ENCODE results near the gene SLC16A5. TPM values are rescaled to one million over a fixed set of nuclear protein-coding genes. Genes with fewer than 3 reads are reported as not detected.

Gene SLC16A5
- total RNA-seq, 1 experiment from 2014 or later: 17.1 TPM

- Histone ChIP-seq H3K56ac (ENCODE audit: insufficient read length, low read depth, low read length) (no peak overlapping the region), H3K4me1 (ENCODE audit: insufficient read depth, low read length) (peaks cover 13% of the 10 kb centered on the region; the same call in 1 of the 2 replicates), H3K18ac (ENCODE audit: insufficient read length, low read depth, low read length) (no peak overlapping the region), H3K9me3 (ENCODE audit: control insufficient read depth, low read depth, low read length) (no peaks in the 10 kb centered on the region), H3K27ac (ENCODE audit: insufficient read length, low read depth, low read length) (no peak overlapping the region), H2BK120ac (ENCODE audit: low read depth, low read length, poor library complexity, severe bottlenecking) (no peak overlapping the region), H2BK12ac (ENCODE audit: insufficient read length, low read depth, low read length) (no peak overlapping the region), H2BK20ac (ENCODE audit: low read depth, low read length, poor library complexity, severe bottlenecking) (no peak overlapping the region), H3K9ac (ENCODE audit: extremely low read depth, insufficient read length, low read length) (no peak overlapping the region), H4K5ac (ENCODE audit: insufficient read length, low read depth, low read length) (no peak overlapping the region), H4K20me1 (ENCODE audit: control insufficient read depth, insufficient read depth, insufficient read length) (no peaks in the 10 kb centered on the region), H2AFZ (ENCODE audit: low read length) (no peak overlapping the region), H3K14ac (ENCODE audit: insufficient read depth, low read length) (no peak overlapping the region), H3K79me1 (ENCODE audit: insufficient read depth, low read depth, low read length, poor library complexity, severe bottlenecking) (no peaks in the 10 kb centered on the region), H4K8ac (replicated peaks; ENCODE audit: insufficient read length, low read depth, low read length) (no peak overlapping the region), H2AK5ac (ENCODE audit: insufficient read length, low read length) (no peak overlapping the region), H2BK5ac (ENCODE audit: insufficient read length, low read length) (no peak overlapping the region), H3K4me2 (ENCODE audit: insufficient read depth, insufficient read length, low read length) (no peak overlapping the region), H3K23me2 (ENCODE audit: insufficient read length, low read depth, low read length, poor library complexity, severe bottlenecking) (peaks cover 7% of the 10 kb centered on the region), H3K23ac (ENCODE audit: insufficient read length, low read depth, low read length) (no peak overlapping the region), H3T11ph (ENCODE audit: low read length) (no peak overlapping the region), H3K4ac (ENCODE audit: low read depth, low read length) (no peak overlapping the region), H3K27me3 (ENCODE audit: insufficient read depth, low read length) (no peaks in the 10 kb centered on the region), H3K79me2 (ENCODE audit: insufficient read depth, low read length) (no peaks in the 10 kb centered on the region), H4K91ac (ENCODE audit: insufficient read length, low read depth, low read length) (no peak overlapping the region), H2BK15ac (ENCODE audit: low read depth, low read length) (no peak overlapping the region)
- Mint-ChIP-seq H3K9me3 (no peaks in the 10 kb centered on the region), H3K27ac (no peak overlapping the region), H3K36me3 (ENCODE audit: insufficient read depth in 1 of 3, low read depth in 3 of 3) (no peaks in the 10 kb centered on the region), H3K4me1 (peaks cover 42% of the 10 kb centered on the region in 2 experiments), H3K4me3 (no peak overlapping the region; a peak in 1 of 5 replicates), H3K27me3 (ENCODE audit: low read depth) (no peaks in the 10 kb centered on the region; the same call in 1 of the 2 replicates)
- TF ChIP-seq CTCF (conservative IDR thresholded peaks at IDR 0.05): no peak
- no peak for DNase-seq
- no CpG with 5 or more reads among the region's 14 CpGs for whole genome bisulfite sequencing (ENCODE audit: extremely low coverage, insufficient read length, low lambda C conversion rate)
Measured at GRCh38 chr17:75084039-75084660, 3.6 kb upstream of the SLC16A5 start.
